Esophagus muscularis mucosa (tissue), 4 donors: ENCODE measurements around the gene CFD. TPM values are rescaled to one million over a fixed set of nuclear protein-coding genes. Genes with fewer than 3 reads are reported as not detected.

ENCODE experiments used
- DNase-seq: peaks from one replicate; pipeline ENCODE4 v3.0.0-alpha.2; 2017; ENCODE audit errors: extremely low spot score
- H3K27ac ChIP-seq, 4 donors: fragments of 200-600 bp; sonication (generic); replicated peaks in 1 of 4; 1 replicate in 3 of 4; 2 replicates in 1 of 4; pipeline ENCODE4 v1.5.1; 2016 to 2019; ENCODE audit warnings: mild to moderate bottlenecking in 1 of 4
- H3K27me3 ChIP-seq, 4 donors: fragments of 200-600 bp; sonication (generic); one replicate each; pipeline versions ENCODE4 v1.5.1 to v1.6.0; 2016 to 2019
- H3K36me3 ChIP-seq, 4 donors: fragments of 200-600 bp; sonication (generic); one replicate each; pipeline ENCODE4 v1.5.1; 2016 to 2019
- H3K4me1 ChIP-seq, 4 donors: fragments of 200-600 bp; sonication (generic); one replicate each; pipeline ENCODE4 v1.5.1; 2016 to 2019
- H3K4me3 ChIP-seq, 4 donors: fragments of 200-600 bp; sonication (generic); 1 replicate in 2 of 4; 2 replicates in 2 of 4; pipeline ENCODE4 v1.5.1; 2016 to 2019; ENCODE audit warnings: mild to moderate bottlenecking in 4 of 4, moderate library complexity in 1 of 4
- H3K9me3 ChIP-seq, 4 donors: fragments of 200-600 bp; sonication (generic); 1 replicate in 3 of 4; 2 replicates in 1 of 4; pipeline ENCODE4 v1.5.1; 2016 to 2019
- CTCF ChIP-seq, 3 experiments: fragments of 200-600 bp in 2 of 3; fragments of 450-650 bp in 1 of 3; sonication (generic) in 2 of 3; IDR thresholded peaks; one replicate each; pipeline ENCODE4 v1.5.1; 2017 to 2019; ENCODE audit warnings: antibody characterized with exemption in 3 of 3, mild to moderate bottlenecking in 2 of 3, moderate library complexity in 1 of 3
- EP300 ChIP-seq: sonication (generic); formaldehyde crosslinking; IDR thresholded peaks from one replicate; pipeline ENCODE4 v1.6.1; 2017; ENCODE audit warnings: antibody characterized with exemption
- POLR2A ChIP-seq: fragments of 450-650 bp; IDR thresholded peaks from one replicate; pipeline ENCODE4 v1.6.1; 2017; ENCODE audit warnings: antibody characterized with exemption, moderate library complexity, mild to moderate bottlenecking, low read depth
- POLR2AphosphoS5 ChIP-seq, 2 donors: sonication (generic); formaldehyde crosslinking; IDR thresholded peaks; one replicate each; pipeline ENCODE4 v1.6.1; 2017; ENCODE audit warnings: antibody characterized with exemption in 2 of 2
- WGBS: methylation state at CpG from one replicate; pipeline ENCODE4 v1.1.5; 2018; 5-methylcytosine and 5-hydroxymethylcytosine counted together
- intact Hi-C: fragments of 100-400 bp; cut with DNase I; formaldehyde crosslinking; loops from one replicate; pipeline ENCODE4 v1.15.1; 2023
- total RNA-seq, 4 donors: library from RNA; depleted of rRNA; stranded (reverse); fragments of >200 nt; gene quantifications; one replicate each; pipeline versions ENCODE4 v1.1.0 to v1.2.1, GENCODE V29; 2016

CFD gene
- total RNA-seq, 4 donors from 2014 or later: 298 to 1,068 (median 643) TPM

- Histone ChIP-seq H3K4me1 (peaks cover 16 to 46% (median 44%) of the 10 kb centered on the region in 4 donors), H3K9me3 (no peaks in the 10 kb centered on the region), H3K27me3 (peaks cover 0 to 64% (median 29%) of the 10 kb centered on the region in 4 donors), H3K27ac (no peak overlapping the region), H3K4me3 (peak overlapping the region; percentile 47 to 63 (median 48)), H3K36me3 (no peaks in the 10 kb centered on the region)
- intact Hi-C loops: loop anchor here (5.0 to 10.0 kb wide), 3 partner anchors 56 to 194 kb away; partner anchors contain the start of gene WDR18
- no peak for DNase-seq
- WGBS: 43% methylated on average over 5 of the region's 35 CpGs
- TF ChIP-seq CTCF (IDR thresholded peaks at IDR 0.05) (no peak), POLR2A (no peak), POLR2AphosphoS5 (IDR thresholded peaks at IDR 0.05) (no peak), EP300 (no peak)
Observed at GRCh38 chr19:861141-861755, 1.8 kb downstream of the CFD start.

GRCh38 chr19:861756-862580, 2.5 kb downstream of the CFD start:
- WGBS: 10% methylated on average over 27 of the region's 60 CpGs
- H3K4me1 ChIP-seq: peaks cover 16 to 46% (median 44%) of the 10 kb centered on the region in 4 donors
- DNase-seq: no peak
- H3K4me3 ChIP-seq: peak overlapping the region in 3 of 4 donors; percentile 7 to 20 (median 16)
- TF ChIP-seq EP300 (no peak), CTCF (IDR thresholded peaks at IDR 0.05) (peak in 1 of 3 experiments; percentile 10), POLR2A (no peak), POLR2AphosphoS5 (IDR thresholded peaks at IDR 0.05) (no peak)
- no peaks in the 10 kb centered on the region for H3K9me3 ChIP-seq
- H3K36me3 ChIP-seq: no peaks in the 10 kb centered on the region
- intact Hi-C loops: loop anchor here (5.0 to 10.0 kb wide), 3 partner anchors 57 to 195 kb away; partner anchors contain the start of gene WDR18
- no peak overlapping the region for H3K27ac ChIP-seq
- H3K27me3 ChIP-seq: peaks cover 0 to 57% (median 29%) of the 10 kb centered on the region in 4 donors

- intact Hi-C loops: loop anchor here (5.0 to 10.0 kb wide), 3 partner anchors 58 to 195 kb away; partner anchors contain the start of gene WDR18
- Histone ChIP-seq H3K36me3 (peaks cover 3 to 6% (median 6%) of the 10 kb centered on the region in 4 donors), H3K27ac (no peak overlapping the region), H3K4me3 (peak overlapping the region in 3 of 4 donors; percentile 14 to 30 (median 17)), H3K27me3 (peaks cover 0 to 56% (median 29%) of the 10 kb centered on the region in 4 donors), H3K9me3 (no peaks in the 10 kb centered on the region), H3K4me1 (peaks cover 16 to 46% (median 44%) of the 10 kb centered on the region in 4 donors)
- TF ChIP-seq POLR2A: no peak
- no peak for TF ChIP-seq POLR2AphosphoS5 (IDR thresholded peaks at IDR 0.05)
- TF ChIP-seq EP300: no peak
- no peak for TF ChIP-seq CTCF (IDR thresholded peaks at IDR 0.05)
- 21% methylated on average over 27 of the region's 48 CpGs for WGBS
- no peak for DNase-seq
Observed at GRCh38 chr19:862581-863314, 3.3 kb downstream of the CFD start.

- Histone ChIP-seq H3K9me3 (no peaks in the 10 kb centered on the region), H3K36me3 (peaks cover 6 to 11% (median 11%) of the 10 kb centered on the region in 4 donors), H3K4me1 (peaks cover 16 to 47% (median 46%) of the 10 kb centered on the region in 4 donors), H3K27me3 (peaks cover 0 to 51% (median 28%) of the 10 kb centered on the region in 4 donors), H3K4me3 (peak overlapping the region in 2 of 4 donors; percentile 19 to 23), H3K27ac (peak overlapping the region in 2 of 4 donors; percentile 26 to 36)
- intact Hi-C loops: loop anchor here (5.0 to 10.0 kb wide), 3 partner anchors 58 to 196 kb away; partner anchors contain the start of gene WDR18
- WGBS: 68% methylated on average over 7 of the region's 7 CpGs
- no peak for DNase-seq
- TF ChIP-seq POLR2A (no peak), EP300 (no peak)
Observed at GRCh38 chr19:863315-863620, 3.8 kb downstream of the CFD start.
